Sciatic nerve (tissue), 2 donors: ENCODE data around the gene SEZ6L. TPM values are rescaled to one million over a fixed set of nuclear protein-coding genes. Genes with fewer than 3 reads are reported as not detected.

Experiments
- ATAC-seq: fragments of 200-7000 bp; cut with Tn5 transposase; one replicate; pipeline ENCODE4 v1.9.1; 2020; ENCODE audit warnings: mild to moderate bottlenecking, moderate library complexity
- DNase-seq: peaks from one replicate; pipeline ENCODE4 v3.0.0-alpha.2; 2020; ENCODE audit warnings: low spot score
- intact Hi-C: fragments of 100-400 bp; cut with DNase I; formaldehyde crosslinking; loops from one replicate; pipeline ENCODE4 v1.14.2; 2022
- total RNA-seq: library from RNA; stranded (reverse); fragmentation: NEBNext Ultra II Directional; extraction: Animal tissue kit (Norgen Biotek cat#: 25700); gene quantifications from one replicate; pipeline ENCODE4 v1.2.1, GENCODE V29; 2021
- donor health status: DM: no; HTN: no; CAD: no.
- donor health status: DM: no; HTN: no; CAD: no.

The SEZ6L gene
- total RNA-seq, 1 donor from 2014 or later: 0.13 TPM

GRCh38 chr22:26286091-26286820 lies 117.0 kb downstream of the SEZ6L start:
- no peak for ATAC-seq
- DNase-seq: no peak
- intact Hi-C loops: no loop called here

GRCh38 chr22:26287382-26288225 lies 118.3 kb downstream of the SEZ6L start:
- DNase-seq (no peak), ATAC-seq (no peak)
- intact Hi-C loops: no loop called here

DNA sequence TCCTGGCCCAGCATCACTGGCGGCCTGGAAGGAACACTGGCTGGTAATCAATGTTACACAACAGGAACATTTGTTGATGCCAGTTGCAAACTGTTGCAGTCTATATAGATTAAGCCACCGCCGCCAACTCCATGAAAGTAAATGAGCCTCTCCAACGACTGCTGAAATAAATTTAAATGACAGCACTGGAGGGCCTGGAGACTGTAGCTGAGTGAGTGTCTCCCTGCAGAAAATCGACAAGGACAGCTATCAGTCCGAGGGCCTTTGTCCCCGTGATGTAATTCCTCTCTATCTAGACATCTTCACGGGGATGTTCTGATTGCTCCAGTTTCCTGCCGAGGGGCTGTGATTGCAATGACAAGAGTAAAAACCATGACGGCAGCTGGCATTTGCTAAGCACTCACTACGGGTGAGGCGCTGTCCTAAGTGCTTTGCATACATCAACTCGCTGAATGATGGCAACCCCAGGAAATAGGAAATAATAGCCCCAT lies 120.4 kb downstream of the SEZ6L start:
- intact Hi-C loops: no loop called here
- no peak for ATAC-seq
- no peak for DNase-seq

- ATAC-seq (no peak), DNase-seq (no peak)
- intact Hi-C loops: no loop called here
These were observed 122.8 kb downstream of the SEZ6L start for GRCh38 chr22:26291940-26292666.

- ATAC-seq: no peak
- DNase-seq: no peak
- intact Hi-C loops: no loop called here
These were observed 123.4 kb downstream of the SEZ6L start for GRCh38 chr22:26292667-26292995.

- ATAC-seq: no peak
- intact Hi-C loops: no loop called here
- no peak for DNase-seq
These were observed 126.4 kb downstream of the SEZ6L start for GRCh38 chr22:26295563-26296126.

- DNase-seq: no peak
- no peak for ATAC-seq
- intact Hi-C loops: no loop called here
These were observed 129.5 kb downstream of the SEZ6L start for GRCh38 chr22:26298605-26299310.

- no peak for DNase-seq
- intact Hi-C loops: no loop called here
- no peak for ATAC-seq
These were observed 133.5 kb downstream of the SEZ6L start for GRCh38 chr22:26302726-26303125.

- DNase-seq (no peak), ATAC-seq (no peak)
- intact Hi-C loops: no loop called here
These were observed 134.2 kb downstream of the SEZ6L start for GRCh38 chr22:26303475-26303874.

- DNase-seq: no peak
- intact Hi-C loops: no loop called here
- ATAC-seq: no peak
These were observed 135.5 kb downstream of the SEZ6L start for GRCh38 chr22:26304730-26305129.

DNA sequence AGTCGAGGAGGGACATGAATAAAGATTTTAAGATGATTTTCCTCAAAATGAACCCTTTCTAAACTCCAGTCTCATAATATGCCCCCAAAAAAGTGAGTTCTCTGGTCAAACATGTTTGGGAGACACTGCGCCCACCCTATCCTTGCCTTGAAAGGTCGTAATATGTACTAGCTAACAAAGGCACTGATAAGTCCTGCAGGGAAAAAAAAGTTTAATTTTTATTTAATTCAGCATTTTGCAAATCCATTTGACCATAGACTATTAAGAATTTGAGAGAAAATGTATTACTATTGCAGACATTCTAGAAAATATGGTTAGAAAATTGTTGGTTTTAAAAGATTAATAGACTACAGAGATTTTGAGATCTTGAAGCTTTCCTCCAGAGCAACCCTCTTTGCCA lies 139.2 kb downstream of the SEZ6L start:
- no peak for DNase-seq
- intact Hi-C loops: no loop called here
- ATAC-seq: no peak

DNA sequence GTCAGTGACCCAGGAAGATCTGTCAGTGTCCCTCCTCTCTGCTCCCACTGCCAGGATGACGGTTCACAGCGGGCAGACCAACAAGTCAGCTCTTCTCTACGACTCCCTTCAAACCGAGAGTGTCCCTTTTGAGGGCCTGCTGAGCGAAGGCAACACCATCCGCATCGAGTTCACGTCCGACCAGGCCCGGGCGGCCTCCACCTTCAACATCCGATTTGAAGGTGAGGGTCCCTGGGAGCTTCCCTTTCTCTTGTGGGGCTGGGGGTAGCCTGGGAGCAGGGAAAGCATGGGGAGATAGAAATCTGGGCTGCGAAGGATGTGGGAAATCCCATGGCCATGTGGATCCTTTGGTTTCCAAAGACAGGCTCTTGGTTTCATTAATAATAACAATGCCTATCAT lies 141.4 kb downstream of the SEZ6L start:
- no peak for ATAC-seq
- DNase-seq: no peak
- intact Hi-C loops: no loop called here

- ATAC-seq (no peak), DNase-seq (no peak)
- intact Hi-C loops: no loop called here
These were observed 144.0 kb downstream of the SEZ6L start for GRCh38 chr22:26313291-26313690.

GRCh38 chr22:26314171-26314570 lies 144.9 kb downstream of the SEZ6L start:
- no peak for ATAC-seq
- intact Hi-C loops: no loop called here
- DNase-seq: no peak

- DNase-seq (no peak), ATAC-seq (no peak)
- intact Hi-C loops: no loop called here
These were observed 145.4 kb downstream of the SEZ6L start for GRCh38 chr22:26314656-26315055.

- ATAC-seq (no peak), DNase-seq (no peak)
- intact Hi-C loops: no loop called here
These were observed 147.5 kb downstream of the SEZ6L start for GRCh38 chr22:26316732-26317285.

DNA sequence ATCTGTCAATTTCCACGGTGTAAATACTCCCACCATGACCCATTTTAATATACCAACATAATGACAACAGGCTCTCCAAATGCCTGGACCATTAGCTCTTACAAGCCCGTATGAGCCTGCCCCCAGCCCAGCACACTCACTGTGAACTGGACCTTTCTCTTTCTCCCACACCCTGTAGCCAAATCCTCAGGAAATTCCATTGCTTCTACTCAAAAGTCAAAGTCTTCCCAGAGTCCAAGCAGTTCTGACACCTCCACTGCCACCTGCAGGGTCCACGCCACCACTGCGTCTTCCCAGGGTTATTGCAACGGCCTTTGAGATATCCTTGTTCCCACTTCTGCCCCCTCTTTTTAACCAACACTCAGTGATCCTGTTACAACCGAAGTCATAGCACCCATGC lies 149.7 kb downstream of the SEZ6L start:
- DNase-seq (no peak), ATAC-seq (no peak)
- intact Hi-C loops: no loop called here

DNA sequence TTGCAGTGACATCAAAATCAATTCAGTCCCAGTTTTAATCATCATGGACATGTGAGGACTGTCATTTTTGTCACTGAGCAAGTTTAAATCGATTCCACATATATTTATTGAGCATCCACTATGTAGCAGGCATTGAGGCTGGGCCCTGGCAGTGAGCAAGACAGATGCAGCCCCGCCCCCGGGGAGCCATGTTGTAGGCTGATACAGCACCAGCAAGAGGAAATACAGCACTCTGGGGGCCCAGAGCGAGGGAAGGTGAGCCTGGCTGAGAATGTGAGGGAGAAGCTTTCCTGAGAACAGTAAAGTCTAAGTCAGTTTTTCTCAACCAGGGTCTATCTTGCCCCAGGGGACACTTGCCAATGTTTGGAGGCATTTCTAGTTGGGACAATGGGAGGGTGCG lies 151.2 kb downstream of the SEZ6L start:
- no peak for ATAC-seq
- intact Hi-C loops: no loop called here
- no peak for DNase-seq

- no peak for DNase-seq
- no peak for ATAC-seq
- intact Hi-C loops: no loop called here
These were observed 152.2 kb downstream of the SEZ6L start for GRCh38 chr22:26321469-26321913.
